ENCODE data around the gene VDR.

Gene VDR

DNA sequence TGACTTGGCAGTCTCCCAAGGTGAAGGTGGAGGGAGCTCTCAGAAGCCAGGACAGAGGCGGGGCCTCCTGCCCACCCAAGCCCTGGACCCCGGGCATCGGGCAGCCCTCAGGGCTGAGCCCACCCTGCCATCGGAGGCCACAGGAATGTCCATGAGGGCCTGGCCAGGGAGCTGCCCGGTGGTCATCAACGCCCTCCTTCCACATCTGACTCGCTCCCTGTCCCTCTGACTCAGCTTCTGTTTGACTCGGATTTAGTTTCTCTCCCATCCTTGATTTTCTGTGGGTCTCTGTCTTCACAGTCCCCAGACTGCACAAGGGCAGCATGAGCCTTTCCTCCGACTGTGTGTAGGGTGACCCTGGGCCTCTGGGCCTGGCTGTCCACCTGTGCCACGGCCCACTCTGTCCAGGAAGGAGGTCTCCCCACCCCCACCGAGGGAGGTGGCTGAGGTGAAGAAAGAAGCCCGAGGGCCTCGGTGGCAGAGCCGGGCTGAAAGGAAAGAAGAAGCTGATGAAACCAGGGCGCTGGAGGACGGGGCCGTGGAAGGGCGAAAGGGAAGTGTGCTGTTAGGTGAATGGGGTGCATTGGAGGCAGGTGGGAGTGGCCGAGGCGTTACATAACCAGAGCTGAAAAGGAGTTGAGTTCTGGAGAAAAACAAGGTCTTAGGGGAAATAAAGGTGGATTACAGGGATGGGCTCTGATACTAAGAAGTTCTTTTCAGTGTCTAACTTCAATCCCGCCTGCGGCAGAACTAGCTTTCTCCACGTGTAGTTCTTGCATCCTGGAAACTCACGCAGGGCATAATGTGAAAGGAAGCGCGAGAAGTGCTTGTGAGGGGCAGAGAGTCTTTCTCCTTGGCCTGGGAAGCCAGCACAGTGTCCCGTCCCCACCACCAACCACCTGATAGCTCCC lies 41.9 kb upstream of the VDR start:
- no peak for TF ChIP-seq POLR2AphosphoS5 (IDR thresholded peaks at IDR 0.05; ENCODE audit: low read depth, low read length)

DNA sequence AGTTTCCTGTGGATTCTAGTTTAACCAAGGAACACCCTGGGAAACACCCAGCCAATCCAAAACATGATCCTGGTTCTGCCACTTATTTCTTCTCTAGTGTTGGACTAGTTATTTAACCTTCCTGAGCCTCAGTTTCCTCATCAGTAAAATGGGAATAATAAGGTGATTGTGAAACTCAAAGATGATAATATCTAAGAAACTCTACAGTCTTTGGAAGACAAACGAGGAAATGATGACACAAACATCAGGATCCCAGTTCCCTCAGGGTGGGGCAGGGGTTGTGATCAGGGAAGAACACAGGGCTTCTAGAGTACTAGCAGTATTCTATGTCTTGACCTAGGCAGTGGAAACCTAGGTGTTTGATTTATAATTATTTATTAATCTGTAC lies 40.5 kb upstream of the VDR start:
- TF ChIP-seq, protein P1, sequence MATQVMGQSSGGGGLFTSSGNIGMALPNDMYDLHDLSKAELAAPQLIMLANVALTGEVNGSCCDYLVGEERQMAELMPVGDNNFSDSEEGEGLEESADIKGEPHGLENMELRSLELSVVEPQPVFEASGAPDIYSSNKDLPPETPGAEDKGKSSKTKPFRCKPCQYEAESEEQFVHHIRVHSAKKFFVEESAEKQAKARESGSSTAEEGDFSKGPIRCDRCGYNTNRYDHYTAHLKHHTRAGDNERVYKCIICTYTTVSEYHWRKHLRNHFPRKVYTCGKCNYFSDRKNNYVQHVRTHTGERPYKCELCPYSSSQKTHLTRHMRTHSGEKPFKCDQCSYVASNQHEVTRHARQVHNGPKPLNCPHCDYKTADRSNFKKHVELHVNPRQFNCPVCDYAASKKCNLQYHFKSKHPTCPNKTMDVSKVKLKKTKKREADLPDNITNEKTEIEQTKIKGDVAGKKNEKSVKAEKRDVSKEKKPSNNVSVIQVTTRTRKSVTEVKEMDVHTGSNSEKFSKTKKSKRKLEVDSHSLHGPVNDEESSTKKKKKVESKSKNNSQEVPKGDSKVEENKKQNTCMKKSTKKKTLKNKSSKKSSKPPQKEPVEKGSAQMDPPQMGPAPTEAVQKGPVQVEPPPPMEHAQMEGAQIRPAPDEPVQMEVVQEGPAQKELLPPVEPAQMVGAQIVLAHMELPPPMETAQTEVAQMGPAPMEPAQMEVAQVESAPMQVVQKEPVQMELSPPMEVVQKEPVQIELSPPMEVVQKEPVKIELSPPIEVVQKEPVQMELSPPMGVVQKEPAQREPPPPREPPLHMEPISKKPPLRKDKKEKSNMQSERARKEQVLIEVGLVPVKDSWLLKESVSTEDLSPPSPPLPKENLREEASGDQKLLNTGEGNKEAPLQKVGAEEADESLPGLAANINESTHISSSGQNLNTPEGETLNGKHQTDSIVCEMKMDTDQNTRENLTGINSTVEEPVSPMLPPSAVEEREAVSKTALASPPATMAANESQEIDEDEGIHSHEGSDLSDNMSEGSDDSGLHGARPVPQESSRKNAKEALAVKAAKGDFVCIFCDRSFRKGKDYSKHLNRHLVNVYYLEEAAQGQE (IDR thresholded peaks at IDR 0.05; ENCODE audit: insufficient read depth in 1 of 2, low read depth in 2 of 2, low read length in 2 of 2) = no peak
- TF ChIP-seq POLR2AphosphoS5 (IDR thresholded peaks at IDR 0.05; ENCODE audit: low read depth, low read length) = no peak
- no peak for TF ChIP-seq TAF1 (IDR thresholded peaks at IDR 0.05; ENCODE audit: borderline replicate concordance, insufficient read depth, low read length)
- TF ChIP-seq SIN3A (IDR thresholded peaks at IDR 0.05; ENCODE audit: borderline replicate concordance, insufficient read depth, low read length) = no peak
- no peak for TF ChIP-seq FOXP2 (optimal IDR thresholded peaks at IDR 0.05; ENCODE audit: borderline replicate concordance, extremely low read depth, extremely low read length, insufficient read depth)

DNA sequence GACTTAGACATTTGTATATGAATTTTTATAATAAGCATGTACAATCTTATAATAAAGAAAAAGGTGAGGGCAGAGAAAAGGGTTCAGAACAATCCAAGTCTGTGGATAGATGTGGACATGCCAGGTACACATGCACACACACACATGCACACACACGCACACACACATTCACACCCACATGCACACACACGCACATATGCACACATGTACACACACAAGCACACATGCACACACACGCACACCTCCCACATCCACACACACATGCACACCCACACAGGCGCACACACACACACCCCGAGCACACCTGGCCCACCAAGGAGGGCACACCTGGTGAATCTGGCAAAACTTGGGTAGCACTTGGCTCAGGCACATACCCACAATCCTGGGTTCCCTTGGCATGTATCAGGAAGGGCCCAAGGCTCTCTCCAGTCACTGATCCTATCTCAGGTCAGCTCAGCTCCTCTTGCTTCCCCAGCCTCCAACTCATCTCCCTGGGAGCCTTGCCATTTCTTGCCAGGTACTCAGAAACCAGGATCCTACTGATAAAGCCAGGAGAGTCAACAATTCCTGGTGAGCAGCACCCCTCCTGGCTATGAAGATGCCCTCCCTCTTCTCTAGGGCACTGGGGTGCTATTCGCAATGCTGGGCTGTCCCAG lies 40.0 kb upstream of the VDR start:
- no peak for TF ChIP-seq SIN3A (IDR thresholded peaks at IDR 0.05; ENCODE audit: borderline replicate concordance, insufficient read depth, low read length)
- TF ChIP-seq, protein P1 (IDR thresholded peaks at IDR 0.05; ENCODE audit: insufficient read depth in 1 of 2, low read depth in 2 of 2, low read length in 2 of 2) = no peak
- no peak for TF ChIP-seq FOXP2 (optimal IDR thresholded peaks at IDR 0.05; ENCODE audit: borderline replicate concordance, extremely low read depth, extremely low read length, insufficient read depth)
- TF ChIP-seq TAF1 (IDR thresholded peaks at IDR 0.05; ENCODE audit: borderline replicate concordance, insufficient read depth, low read length) = no peak
- no peak for TF ChIP-seq POLR2AphosphoS5 (IDR thresholded peaks at IDR 0.05; ENCODE audit: low read depth, low read length)

DNA sequence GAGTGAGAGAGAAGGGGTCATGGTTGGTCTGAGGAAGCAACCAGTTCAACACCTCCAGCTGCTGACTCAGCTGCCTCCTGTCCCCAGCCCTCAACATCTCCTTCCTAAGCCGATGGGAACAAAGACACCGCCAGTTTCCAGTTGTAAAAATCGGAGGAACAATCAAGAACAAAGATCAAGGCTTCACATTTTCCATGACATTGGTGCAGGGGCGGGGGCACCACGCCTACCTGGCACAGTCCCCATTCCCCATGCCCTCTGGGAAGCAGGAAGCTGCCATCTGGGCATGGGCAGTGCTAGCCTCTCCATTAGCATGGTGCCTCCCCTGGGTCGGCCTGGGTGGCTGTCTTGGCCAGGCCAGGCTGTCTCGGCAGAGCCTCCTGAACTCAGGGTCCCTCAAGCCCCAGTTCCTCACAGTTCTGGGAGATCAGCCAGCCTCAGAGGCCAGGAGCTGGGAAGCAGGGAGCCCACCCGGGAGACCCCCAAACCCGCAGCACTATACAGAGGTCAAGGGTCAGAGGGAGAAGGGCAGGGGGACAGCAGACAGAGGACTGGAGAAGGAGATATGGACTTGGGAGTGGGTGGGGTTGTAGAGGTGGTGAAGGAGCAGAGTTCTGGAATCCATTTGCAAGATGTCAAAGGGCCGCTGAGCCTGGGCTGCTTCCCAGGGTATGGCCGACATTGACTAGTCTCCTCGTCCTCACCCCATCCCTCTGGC lies 39.0 kb upstream of the VDR start:
- no peak for TF ChIP-seq FOXP2 (optimal IDR thresholded peaks at IDR 0.05; ENCODE audit: borderline replicate concordance, extremely low read depth, extremely low read length, insufficient read depth)
- no peak for TF ChIP-seq POLR2AphosphoS5 (IDR thresholded peaks at IDR 0.05; ENCODE audit: low read depth, low read length)
- no peak for TF ChIP-seq TAF1 (IDR thresholded peaks at IDR 0.05; ENCODE audit: borderline replicate concordance, insufficient read depth, low read length)
- no peak for TF ChIP-seq SIN3A (IDR thresholded peaks at IDR 0.05; ENCODE audit: borderline replicate concordance, insufficient read depth, low read length)
- TF ChIP-seq, protein P1 (IDR thresholded peaks at IDR 0.05; ENCODE audit: insufficient read depth in 1 of 2, low read depth in 2 of 2, low read length in 2 of 2) = no peak

DNA sequence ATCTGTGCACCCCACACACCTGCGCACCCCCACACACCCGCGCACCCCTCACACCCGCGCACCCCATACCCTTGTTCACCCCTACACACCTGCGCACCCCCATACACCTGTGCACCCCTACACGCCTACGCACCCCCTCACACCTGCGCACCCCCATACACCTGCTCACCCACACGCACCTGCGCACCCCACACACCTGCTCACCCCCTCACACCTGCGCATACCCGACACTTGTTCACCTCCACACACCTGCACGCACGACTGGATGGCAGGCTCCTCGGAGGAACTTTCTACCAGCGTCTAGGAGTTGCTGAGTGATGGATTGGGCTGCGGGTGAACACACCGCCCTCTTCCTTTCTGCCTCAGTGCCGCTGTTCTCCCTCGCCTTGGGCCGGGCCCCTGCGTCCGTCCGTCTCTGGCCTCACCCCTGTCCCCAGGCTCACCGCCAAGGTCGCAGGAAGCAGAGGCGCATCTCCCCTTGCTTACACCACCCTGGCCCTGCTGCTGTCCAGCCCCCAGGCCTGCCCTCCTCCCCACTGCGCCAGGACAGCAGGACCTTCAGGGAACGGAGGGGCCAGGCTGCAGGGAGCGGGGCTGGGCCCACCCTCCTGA lies 37.9 kb upstream of the VDR start:
- TF ChIP-seq SIN3A (IDR thresholded peaks at IDR 0.05; ENCODE audit: borderline replicate concordance, insufficient read depth, low read length) (no peak), TAF1 (IDR thresholded peaks at IDR 0.05; ENCODE audit: borderline replicate concordance, insufficient read depth, low read length) (no peak), POLR2AphosphoS5 (IDR thresholded peaks at IDR 0.05; ENCODE audit: low read depth, low read length) (no peak), FOXP2 (optimal IDR thresholded peaks at IDR 0.05; ENCODE audit: borderline replicate concordance, extremely low read depth, extremely low read length, insufficient read depth) (no peak)
- TF ChIP-seq, protein P1 (IDR thresholded peaks at IDR 0.05; ENCODE audit: insufficient read depth in 1 of 2, low read depth in 2 of 2, low read length in 2 of 2) = no peak
